Measurements from ENCODE around the gene PSMC3IP.

PSMC3IP gene

DNA sequence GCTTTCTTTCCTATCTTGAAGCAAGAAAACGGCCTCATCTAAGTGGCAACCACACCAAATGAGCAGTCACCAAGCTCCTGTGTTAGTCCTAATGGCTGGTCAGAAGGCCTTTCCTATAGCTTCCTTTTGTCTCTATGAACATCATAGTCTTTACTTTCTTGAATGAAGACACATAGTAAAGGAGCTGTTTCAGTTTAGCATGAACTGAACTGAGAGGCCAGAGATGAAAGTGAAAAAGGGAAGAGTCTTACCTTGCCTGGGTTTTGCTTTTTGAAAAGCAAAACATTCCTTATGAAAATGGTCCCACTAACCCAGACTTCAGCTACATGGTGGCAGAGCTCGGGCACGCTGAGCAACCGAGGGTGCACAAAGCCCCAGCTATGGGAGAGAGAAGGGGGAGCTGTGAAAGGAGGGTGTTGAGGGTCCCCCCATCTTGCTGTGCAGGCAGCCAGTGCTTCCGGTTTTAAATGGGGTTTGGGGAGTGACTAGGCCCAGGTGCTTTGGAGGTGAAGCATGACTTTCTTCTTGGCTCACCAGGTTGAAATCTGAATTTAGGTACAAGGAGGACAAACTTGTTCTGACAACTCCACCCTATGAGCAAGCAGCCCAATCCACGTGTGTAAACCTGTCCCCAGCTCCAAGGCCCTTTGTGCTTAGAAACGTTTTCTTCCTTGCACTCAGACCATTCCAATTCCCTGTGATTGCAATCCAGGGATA is 9.1 kb upstream of the PSMC3IP start:
- DNase-seq (ENCODE audit: low spot score): no peak
- no peak for FAIRE-seq

- DNase-seq (ENCODE audit: low spot score) (no peak), FAIRE-seq (no peak)
Measured at GRCh38 chr17:42585353-42585752, 7.8 kb upstream of the PSMC3IP start.

DNA sequence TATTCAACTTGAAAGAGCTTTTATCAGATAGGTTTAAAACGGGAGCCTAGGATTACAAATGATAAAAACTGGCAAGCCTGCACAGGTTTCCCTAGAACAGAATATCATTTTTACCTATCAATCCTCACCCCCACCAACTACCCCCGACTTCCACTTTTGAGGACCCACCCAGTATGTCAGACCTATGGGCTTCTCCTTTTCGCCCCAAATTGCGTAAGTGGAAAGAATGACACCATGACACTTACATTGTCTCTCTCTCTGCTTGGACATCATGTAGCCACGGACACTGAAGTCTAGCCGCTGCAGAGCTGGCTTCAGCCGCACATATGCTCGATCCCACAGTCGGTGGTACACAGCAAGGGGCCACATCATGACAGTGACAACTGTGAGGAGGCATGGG is 7.4 kb upstream of the PSMC3IP start:
- no peak for DNase-seq (ENCODE audit: low spot score)
- no peak for FAIRE-seq

GRCh38 chr17:42581744-42582270 is 4.3 kb upstream of the PSMC3IP start:
- FAIRE-seq (no peak), DNase-seq (ENCODE audit: low spot score) (no peak)

DNA sequence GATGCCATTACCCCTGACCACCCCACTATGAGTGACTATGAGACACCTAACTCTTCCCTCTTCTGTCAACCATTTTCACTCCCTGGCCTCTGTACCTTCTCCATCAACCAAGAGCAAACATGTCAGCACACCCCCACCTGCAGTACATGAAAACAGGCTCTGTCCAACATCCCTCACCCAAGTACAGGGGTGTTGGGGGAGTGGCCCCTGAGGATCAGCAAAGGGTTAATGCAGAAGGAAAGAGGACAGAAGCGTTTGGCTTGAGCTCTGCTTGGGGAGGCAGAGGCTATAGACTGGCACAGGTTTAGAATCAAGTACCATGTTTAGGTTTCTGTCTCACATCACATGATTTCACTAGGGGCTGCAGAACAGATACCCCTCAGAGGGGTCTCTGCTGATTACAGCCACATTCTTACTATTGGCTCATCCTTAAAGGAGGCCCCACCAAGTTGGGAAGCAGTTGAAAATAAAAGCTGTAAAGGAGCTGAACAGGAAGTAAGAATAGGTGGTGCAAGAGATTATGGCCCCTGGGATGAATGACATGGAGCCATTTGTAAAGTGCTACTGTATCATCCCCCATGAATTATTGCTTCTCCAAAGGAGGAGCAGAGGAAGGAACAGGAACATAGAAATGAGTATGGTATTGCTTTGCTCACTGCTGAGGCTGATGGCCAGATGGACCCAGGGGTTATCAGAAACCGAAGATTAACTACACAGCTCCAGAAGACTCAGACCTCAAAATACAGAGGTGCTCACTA is 2.4 kb upstream of the PSMC3IP start:
- FAIRE-seq: no peak
- DNase-seq (ENCODE audit: low spot score): no peak

- DNase-seq (ENCODE audit: low spot score) (peak; percentile 60), FAIRE-seq (no peak)
Measured at GRCh38 chr17:42578282-42578869, 847 bp upstream of the PSMC3IP start.

- no peak for FAIRE-seq
- no peak for DNase-seq (ENCODE audit: low spot score)
Measured at GRCh38 chr17:42577140-42577531, 393 bp downstream of the PSMC3IP start.

DNA sequence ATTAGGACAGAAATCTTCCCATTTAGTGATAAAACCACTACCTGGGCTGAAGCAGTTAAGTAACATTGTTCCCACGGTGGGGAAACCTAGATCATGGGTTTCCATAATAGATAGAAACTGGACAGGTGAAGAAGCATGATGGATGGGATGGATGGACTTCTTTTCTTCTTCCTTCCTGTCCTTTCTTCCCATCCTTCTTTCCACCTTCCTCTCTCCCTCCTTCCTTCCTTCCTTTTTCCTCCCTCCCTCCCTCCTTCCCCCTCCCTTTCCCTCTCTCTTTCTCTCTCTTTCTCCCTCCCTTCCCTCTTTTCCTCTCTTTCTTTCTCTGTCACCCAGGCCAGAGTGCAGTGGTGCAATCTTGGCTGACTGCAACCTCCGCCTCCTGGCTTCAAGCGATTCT is 3.1 kb downstream of the PSMC3IP start:
- FAIRE-seq: no peak
- DNase-seq (ENCODE audit: low spot score): no peak

- FAIRE-seq: no peak
- no peak for DNase-seq (ENCODE audit: low spot score)
Measured at GRCh38 chr17:42573095-42573494, 4.4 kb downstream of the PSMC3IP start.

DNA sequence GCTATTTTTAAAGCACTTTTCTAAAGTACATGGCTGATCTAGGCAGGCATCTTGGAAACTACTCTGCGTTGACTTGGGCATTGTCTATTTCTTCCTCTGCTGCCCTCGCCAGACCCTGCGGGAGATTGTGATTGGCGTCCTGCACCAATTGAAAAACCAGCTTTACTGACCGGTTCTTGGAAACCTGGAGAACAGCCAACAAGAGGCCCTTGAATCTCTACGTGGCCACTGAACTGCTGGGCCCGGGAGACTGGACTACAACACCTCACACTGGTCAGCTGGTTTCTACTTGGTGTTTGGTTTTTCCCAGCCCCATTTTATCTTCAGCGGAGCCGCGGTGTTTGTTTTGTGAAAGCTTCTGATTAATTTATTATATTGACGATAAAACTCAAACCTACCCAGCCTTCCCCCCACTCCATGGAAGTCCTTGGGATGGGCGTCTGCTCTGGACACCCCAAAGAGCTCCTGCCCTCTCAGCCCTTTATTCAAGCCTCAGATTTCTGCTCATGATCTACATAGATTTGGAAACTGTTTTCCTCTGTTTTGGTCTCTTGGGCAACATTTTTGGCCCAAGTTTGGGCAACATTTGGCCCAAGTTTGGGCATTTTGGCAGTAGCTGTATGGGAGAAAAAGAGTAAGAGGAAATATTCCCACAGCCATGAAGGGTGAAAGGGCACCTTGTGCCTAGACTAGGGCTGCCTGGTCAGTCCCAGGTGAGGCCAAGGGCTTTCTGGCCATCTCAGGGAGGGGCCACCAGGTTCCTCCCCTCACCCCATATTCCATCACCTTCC is 5.9 kb downstream of the PSMC3IP start:
- DNase-seq (ENCODE audit: low spot score) (no peak), FAIRE-seq (no peak)

- DNase-seq (ENCODE audit: low spot score) (no peak), FAIRE-seq (no peak)
Measured at GRCh38 chr17:42568341-42569111, 9.0 kb downstream of the PSMC3IP start.

DNA sequence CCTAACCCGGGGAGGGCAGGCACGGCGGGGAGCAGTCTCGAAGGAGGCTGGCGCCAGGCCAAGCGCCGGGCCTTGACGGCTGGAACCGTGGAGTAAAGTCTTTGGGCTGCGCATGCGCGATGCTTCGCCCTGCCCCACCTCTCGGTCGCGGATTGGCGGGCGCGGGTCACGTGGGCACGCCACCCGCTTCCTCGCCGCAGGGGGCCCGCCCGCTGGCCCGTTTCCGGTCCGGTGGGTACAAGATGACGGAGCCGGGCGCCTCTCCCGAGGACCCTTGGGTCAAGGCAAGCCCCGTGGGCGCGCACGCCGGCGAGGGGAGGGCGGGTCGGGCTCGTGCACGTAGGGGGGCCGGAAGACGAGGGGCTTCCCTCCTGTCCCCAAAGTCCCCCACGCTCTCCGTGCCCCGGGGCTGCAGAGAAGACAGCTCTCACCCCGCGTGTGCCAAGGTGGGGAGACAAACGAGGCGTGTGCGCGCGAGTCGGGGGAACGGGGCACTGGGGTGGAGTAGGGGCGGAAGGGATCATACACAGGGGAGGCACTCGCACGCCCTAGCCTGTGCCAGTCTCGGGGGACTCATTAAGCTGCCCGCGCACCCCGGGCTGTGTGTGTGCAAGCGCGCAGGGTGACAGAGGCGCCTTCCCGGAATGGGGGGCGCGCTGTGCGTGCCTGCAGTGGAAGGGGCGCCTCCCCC is 10.5 kb downstream of the PSMC3IP start, which contains the start of gene MLX:
MLX (plus strand) TSS at position 218 of the 691 bp plus-strand sequence; CDS start at position 243, 25 bp downstream.
- FAIRE-seq (no peak), DNase-seq (ENCODE audit: low spot score) (peak; percentile 85)

DNA sequence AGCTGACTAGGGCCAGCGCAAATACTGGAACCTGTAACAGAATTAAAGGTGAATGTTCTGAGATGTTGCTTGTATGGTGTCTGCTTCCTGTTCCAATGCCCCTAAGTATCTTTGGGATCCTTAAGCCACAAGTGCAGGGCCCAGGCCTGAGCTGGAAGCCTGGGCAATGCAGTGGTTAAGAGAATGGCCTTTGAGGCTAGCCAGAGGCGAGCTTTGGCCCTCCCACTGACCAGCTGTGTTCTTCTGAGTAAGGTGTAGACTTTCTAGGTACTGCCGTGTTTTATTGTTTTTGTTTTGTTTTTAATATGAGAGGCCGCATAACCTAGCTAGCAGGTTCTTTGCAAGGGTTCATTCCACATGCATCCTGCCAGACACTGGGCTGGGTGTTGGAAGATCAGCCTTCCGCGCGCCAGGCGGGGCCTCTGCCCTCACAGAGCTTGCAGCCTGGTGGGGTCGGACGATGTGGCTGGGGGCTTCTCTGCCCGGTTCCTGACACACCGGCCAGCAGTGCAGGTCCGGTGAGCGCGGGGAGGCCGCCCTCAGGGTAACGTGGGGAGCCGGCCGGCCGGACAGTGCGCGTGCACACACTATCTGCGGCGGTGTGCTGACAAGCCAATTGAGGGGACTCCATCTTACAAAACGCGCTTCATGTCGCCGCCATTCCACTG is 11.2 kb downstream of the PSMC3IP start:
- DNase-seq (ENCODE audit: low spot score) (no peak), FAIRE-seq (no peak)

DNA sequence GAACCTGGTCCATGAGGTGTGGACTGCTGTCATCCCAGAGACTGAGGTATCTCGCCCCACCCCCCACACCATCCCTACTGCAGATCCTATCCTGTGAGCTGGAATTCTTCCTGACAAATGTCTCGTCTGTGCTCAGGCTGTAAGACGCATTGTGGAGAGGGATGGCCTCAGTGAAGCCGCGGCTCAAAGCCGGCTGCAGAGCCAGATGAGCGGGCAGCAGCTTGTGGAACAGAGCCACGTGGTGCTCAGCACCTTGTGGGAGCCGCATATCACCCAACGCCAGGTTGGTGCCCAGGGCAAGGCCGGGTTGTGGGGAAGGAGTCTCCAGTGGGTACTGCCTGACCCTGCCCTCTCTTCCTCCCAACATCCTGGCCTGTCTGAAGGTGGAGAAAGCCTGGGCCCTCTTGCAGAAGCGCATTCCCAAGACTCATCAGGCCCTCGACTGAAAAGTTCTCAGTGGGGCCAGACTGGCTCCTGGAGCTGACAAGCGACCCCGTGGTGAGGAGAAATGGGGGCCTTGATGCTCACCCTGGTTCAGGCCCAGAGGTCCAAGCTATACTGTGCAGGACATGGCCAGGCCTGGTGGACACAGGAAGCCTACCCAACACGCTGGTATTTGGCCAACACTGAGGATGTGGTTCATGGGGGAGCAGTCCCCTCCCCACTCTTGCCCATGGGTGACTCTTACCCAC is 11.9 kb downstream of the PSMC3IP start:
- FAIRE-seq: no peak
- no peak for DNase-seq (ENCODE audit: low spot score)

DNA sequence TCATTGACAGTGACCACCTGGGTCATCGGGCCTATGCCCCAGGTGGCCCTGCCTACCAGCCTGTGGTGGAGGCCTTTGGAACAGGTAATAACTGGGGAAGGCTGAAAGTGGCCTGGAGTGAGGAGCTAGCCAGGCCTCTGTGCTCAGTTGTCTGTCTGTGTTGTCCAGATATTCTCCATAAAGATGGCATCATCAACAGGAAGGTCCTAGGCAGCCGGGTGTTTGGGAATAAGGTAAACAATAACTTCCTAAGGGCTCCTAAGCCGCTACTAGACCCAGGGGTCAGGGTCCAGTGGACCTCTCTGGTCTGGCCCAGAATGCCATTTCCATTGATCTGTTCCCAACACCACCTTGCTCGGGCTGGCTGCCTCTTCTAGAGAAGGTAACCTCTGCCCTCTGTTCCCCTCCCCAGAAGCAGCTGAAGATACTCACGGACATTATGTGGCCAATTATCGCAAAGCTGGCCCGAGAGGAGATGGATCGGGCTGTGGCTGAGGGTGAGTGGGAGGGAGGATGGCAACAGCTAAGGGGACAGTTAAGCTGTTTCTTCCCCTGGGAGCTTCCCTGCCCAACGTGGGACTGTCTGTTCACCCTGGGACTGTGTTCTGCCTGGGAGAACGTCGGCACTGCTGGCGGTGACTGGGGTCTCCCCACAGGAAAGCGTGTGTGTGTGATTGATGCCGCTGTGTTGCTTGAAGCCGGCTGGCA is 12.6 kb downstream of the PSMC3IP start:
- FAIRE-seq: no peak
- DNase-seq (ENCODE audit: low spot score): no peak

DNA sequence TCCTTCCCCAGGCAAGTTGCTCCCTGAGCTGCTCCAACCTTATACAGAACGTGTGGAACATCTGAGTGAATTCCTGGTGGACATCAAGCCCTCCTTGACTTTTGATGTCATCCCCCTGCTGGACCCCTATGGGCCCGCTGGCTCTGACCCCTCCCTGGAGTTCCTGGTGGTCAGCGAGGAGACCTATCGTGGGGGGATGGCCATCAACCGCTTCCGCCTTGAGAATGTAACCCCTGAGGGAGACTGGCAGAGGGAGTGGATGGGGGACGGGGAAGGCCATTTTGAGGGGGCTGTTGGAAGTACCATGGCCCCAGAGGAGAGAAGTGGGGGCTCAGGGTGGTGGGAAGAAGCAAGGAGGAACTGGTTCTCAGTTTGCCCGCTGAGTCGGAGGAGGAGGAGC is 13.6 kb downstream of the PSMC3IP start:
- DNase-seq (ENCODE audit: low spot score) (no peak), FAIRE-seq (no peak)

DNA sequence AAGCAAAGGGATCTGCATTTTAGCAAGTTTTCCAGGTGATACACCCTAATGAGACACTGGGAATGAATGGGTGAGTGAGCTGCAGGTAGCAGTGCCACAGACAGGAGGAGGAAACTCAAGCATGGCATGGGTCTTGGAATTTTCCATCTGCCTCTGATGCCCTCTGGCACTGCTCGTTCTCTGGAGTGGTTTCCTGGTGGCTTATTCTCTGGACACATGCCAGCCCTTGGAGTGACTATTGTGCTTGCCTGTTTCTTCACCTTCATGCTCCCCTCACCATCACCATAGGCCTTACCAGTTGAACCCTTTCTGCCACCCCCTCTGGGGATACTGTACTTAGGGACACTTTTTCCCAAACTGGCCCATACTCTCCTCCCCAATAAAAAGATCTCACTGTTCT is 14.0 kb downstream of the PSMC3IP start:
- FAIRE-seq (no peak), DNase-seq (ENCODE audit: low spot score) (peak; percentile 52)

DNA sequence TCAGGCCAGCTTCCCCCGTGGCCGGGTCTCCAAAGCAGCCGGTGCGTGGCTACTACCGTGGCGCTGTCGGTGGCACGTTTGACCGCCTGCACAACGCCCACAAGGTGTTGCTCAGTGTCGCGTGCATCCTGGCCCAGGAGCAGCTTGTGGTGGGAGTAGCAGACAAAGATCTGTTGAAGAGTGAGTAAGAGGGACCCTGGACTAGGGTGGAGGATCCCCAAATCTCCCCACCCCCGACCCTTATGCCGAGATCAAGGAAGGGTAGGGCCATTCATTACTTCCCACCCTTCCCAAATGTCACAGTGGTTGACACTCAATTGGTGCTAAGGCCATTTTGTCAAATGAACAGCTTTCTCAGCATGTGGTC is 14.4 kb downstream of the PSMC3IP start:
- FAIRE-seq (no peak), DNase-seq (ENCODE audit: low spot score) (no peak)
